Keratinocyte (primary cell): ENCODE measurements around the gene TTI1. TPM values are rescaled to one million over a fixed set of nuclear protein-coding genes. Genes with fewer than 3 reads are reported as not detected.

Experiments
- DNase-seq: peaks from one replicate; pipeline ENCODE4 v3.0.0-alpha.2; 2011; ENCODE audit warnings: low read depth, missing footprints, low spot score
- FAIRE-seq: peaks from 2 replicates; lab custom pipeline; 2011; peaks lifted over from hg19 to GRCh38; lab: Jason Lieb, UNC
- H2AFZ ChIP-seq: 2 replicates; pipeline ENCODE4 v1.6.0; 2012; ENCODE audit warnings: low read length, control low read depth, inconsistent platforms; ENCODE audit not compliant: control insufficient read depth
- H3K27ac ChIP-seq: 2 replicates; pipeline ENCODE4 v1.5.1; 2011; ENCODE audit warnings: low read length; ENCODE audit not compliant: control insufficient read depth, insufficient read depth
- H3K27me3 ChIP-seq: 3 replicates; pipeline ENCODE4 v1.6.0; 2011; ENCODE audit warnings: low read length; ENCODE audit not compliant: control insufficient read depth, insufficient read depth; ENCODE audit errors: extremely low read depth
- H3K36me3 ChIP-seq, 2 experiments: 2 replicates in 1 of 2; 3 replicates in 1 of 2; pipeline ENCODE4 v1.5.1; 2011; ENCODE audit warnings: low read length in 2 of 2, mild to moderate bottlenecking in 1 of 2; ENCODE audit not compliant: control insufficient read depth in 2 of 2, insufficient read depth in 2 of 2; ENCODE audit errors: extremely low read depth in 1 of 2
- H3K4me1 ChIP-seq: 3 replicates; pipeline ENCODE4 v1.5.1; 2011; ENCODE audit warnings: low read length; ENCODE audit not compliant: control insufficient read depth, insufficient read depth; ENCODE audit errors: extremely low read depth
- H3K4me2 ChIP-seq: 3 replicates; pipeline ENCODE4 v1.6.0; 2011; ENCODE audit warnings: low read depth, low read length; ENCODE audit not compliant: control insufficient read depth, insufficient read depth; ENCODE audit errors: extremely low read depth
- H3K4me3 ChIP-seq, 3 experiments: fragments of 200-600 bp in 1 of 3; sonication (generic) in 1 of 3; 2 replicates in 2 of 3; 3 replicates in 1 of 3; pipeline ENCODE4 v1.5.1; 2011 to 2016; ENCODE audit warnings: low read length in 3 of 3, mild to moderate bottlenecking in 3 of 3, control low read depth in 2 of 3, inconsistent platforms in 1 of 3, low read depth in 1 of 3, mixed read lengths in 1 of 3, mixed run types in 1 of 3, moderate library complexity in 1 of 3; ENCODE audit not compliant: control insufficient read depth in 2 of 3, insufficient read depth in 2 of 3; ENCODE audit errors: extremely low read depth in 1 of 3
- H3K79me2 ChIP-seq: 2 replicates; pipeline ENCODE4 v1.6.0; 2012; ENCODE audit warnings: low read length; ENCODE audit not compliant: control insufficient read depth, insufficient read depth
- H3K9ac ChIP-seq: 3 replicates; pipeline ENCODE4 v1.6.0; 2011; ENCODE audit warnings: low read length; ENCODE audit not compliant: control insufficient read depth, insufficient read depth; ENCODE audit errors: extremely low read depth
- H3K9me1 ChIP-seq: 3 replicates; pipeline ENCODE4 v1.6.0; 2011; ENCODE audit warnings: low read length; ENCODE audit not compliant: control insufficient read depth, insufficient read depth; ENCODE audit errors: extremely low read depth
- H3K9me3 ChIP-seq: 2 replicates; pipeline ENCODE4 v1.5.1; 2012; ENCODE audit warnings: low read depth, low read length; ENCODE audit not compliant: control insufficient read depth
- H4K20me1 ChIP-seq: 3 replicates; pipeline ENCODE4 v1.6.0; 2011; ENCODE audit warnings: low read length; ENCODE audit not compliant: control insufficient read depth, insufficient read depth; ENCODE audit errors: extremely low read depth
- EZH2 ChIP-seq: IDR thresholded peaks from one replicate; pipeline ENCODE4 v1.6.1; 2012; ENCODE audit warnings: inconsistent platforms, mild to moderate bottlenecking, low read length, moderate library complexity
- dilution Hi-C: fragments of 300-500 bp; cut with MboI; formaldehyde crosslinking; loops from one replicate; pipeline ENCODE4 v1.7.0; 2020; ENCODE audit warnings: low sequenced_read_pairs; ENCODE audit not compliant: extremely low pct_ligation_motif_present
- polyA plus RNA-seq, 5 experiments: library from polyadenylated mRNA; depleted of rRNA in 3 of 5; stranded (reverse) in 3 of 5; stranded (forward) in 1 of 5; unstranded in 1 of 5; fragments of >200 nt; gene quantifications; 1 replicate in 1 of 5; 2 replicates in 3 of 5; 3 replicates in 1 of 5; pipeline versions ENCODE4 v1.2.1 to v1.2.3, GENCODE V29; 2011 to 2012; ENCODE audit warnings: missing spikeins in 2 of 5, low read depth in 1 of 5, low replicate concordance in 1 of 5
- TF ChIP-seq, protein P1 (sequence below), 3 experiments: IDR thresholded peaks in 1 of 3; conservative IDR thresholded peaks in 1 of 3; optimal IDR thresholded peaks in 1 of 3; 2 replicates in 2 of 3; 3 replicates in 1 of 3; pipeline versions ENCODE3 to v1.5.1; 2011; ENCODE audit warnings: low read length in 3 of 3, mild to moderate bottlenecking in 3 of 3, moderate library complexity in 2 of 3, control low read depth in 1 of 3, inconsistent platforms in 1 of 3; ENCODE audit not compliant: insufficient read depth in 2 of 3; ENCODE audit errors: extremely low read depth in 1 of 3

The TTI1 gene
- polyA plus RNA-seq, 1 donor (not counting 4 experiments of a cell fraction or from before 2014, with no cell fraction given): 13.5 TPM

GRCh38 chr20:37983286-37983685, 50.0 kb downstream of the TTI1 start:
- DNase-seq: no peak
- H3K4me1 ChIP-seq: no peaks in the 10 kb centered on the region

GRCh38 chr20:37981568-37981967, 51.7 kb downstream of the TTI1 start:
- Histone ChIP-seq H3K36me3 (peaks cover 0 to 3% of the 10 kb centered on the region in 2 experiments), H3K9ac (no peak overlapping the region), H3K4me1 (no peaks in the 10 kb centered on the region), H3K27ac (no peak overlapping the region), H3K9me1 (no peaks in the 10 kb centered on the region), H3K4me3 (no peak overlapping the region), H4K20me1 (no peaks in the 10 kb centered on the region), H3K27me3 (no peaks in the 10 kb centered on the region), H3K9me3 (no peaks in the 10 kb centered on the region), H2AFZ (no peak overlapping the region), H3K4me2 (no peak overlapping the region), H3K79me2 (no peaks in the 10 kb centered on the region)
- dilution Hi-C loops: no loop called here
- DNase-seq (no peak), FAIRE-seq (no peak)
- TF ChIP-seq, protein P1, sequence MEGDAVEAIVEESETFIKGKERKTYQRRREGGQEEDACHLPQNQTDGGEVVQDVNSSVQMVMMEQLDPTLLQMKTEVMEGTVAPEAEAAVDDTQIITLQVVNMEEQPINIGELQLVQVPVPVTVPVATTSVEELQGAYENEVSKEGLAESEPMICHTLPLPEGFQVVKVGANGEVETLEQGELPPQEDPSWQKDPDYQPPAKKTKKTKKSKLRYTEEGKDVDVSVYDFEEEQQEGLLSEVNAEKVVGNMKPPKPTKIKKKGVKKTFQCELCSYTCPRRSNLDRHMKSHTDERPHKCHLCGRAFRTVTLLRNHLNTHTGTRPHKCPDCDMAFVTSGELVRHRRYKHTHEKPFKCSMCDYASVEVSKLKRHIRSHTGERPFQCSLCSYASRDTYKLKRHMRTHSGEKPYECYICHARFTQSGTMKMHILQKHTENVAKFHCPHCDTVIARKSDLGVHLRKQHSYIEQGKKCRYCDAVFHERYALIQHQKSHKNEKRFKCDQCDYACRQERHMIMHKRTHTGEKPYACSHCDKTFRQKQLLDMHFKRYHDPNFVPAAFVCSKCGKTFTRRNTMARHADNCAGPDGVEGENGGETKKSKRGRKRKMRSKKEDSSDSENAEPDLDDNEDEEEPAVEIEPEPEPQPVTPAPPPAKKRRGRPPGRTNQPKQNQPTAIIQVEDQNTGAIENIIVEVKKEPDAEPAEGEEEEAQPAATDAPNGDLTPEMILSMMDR (optimal IDR thresholded peaks at IDR 0.05 in 1 of 3, IDR thresholded peaks at IDR 0.05 in 1 of 3, conservative IDR thresholded peaks at IDR 0.05 in 1 of 3; ENCODE audit: extremely low read depth in 1 of 3, insufficient read depth in 2 of 3, low read length in 3 of 3): no peak
- TF ChIP-seq EZH2: no peak

More at GRCh38 chr20:37983286-37983685, 50.0 kb downstream of the TTI1 start:
- Histone ChIP-seq H3K9ac (no peak overlapping the region), H3K27ac (no peak overlapping the region), H3K4me3 (no peak overlapping the region), H2AFZ (no peak overlapping the region), H3K27me3 (no peaks in the 10 kb centered on the region), H3K79me2 (no peaks in the 10 kb centered on the region), H3K9me3 (no peaks in the 10 kb centered on the region), H3K9me1 (no peaks in the 10 kb centered on the region), H3K4me2 (no peak overlapping the region), H4K20me1 (no peaks in the 10 kb centered on the region), H3K36me3 (peaks cover 3 to 4% of the 10 kb centered on the region in 2 experiments)
- dilution Hi-C loops: no loop called here
- TF ChIP-seq, protein P1 (optimal IDR thresholded peaks at IDR 0.05 in 1 of 3, IDR thresholded peaks at IDR 0.05 in 1 of 3, conservative IDR thresholded peaks at IDR 0.05 in 1 of 3; ENCODE audit: extremely low read depth in 1 of 3, insufficient read depth in 2 of 3, low read length in 3 of 3): no peak
- TF ChIP-seq EZH2: no peak
- no peak for FAIRE-seq
